HCT116 (cell line): Measurements from ENCODE around the gene WDR64. TPM values are rescaled to one million over a fixed set of nuclear protein-coding genes. Genes with fewer than 3 reads are reported as not detected.

ENCODE experiments used
- ATAC-seq: fragments of 200-7000 bp; cut with Tn5 transposase; 2 replicates; pipeline ENCODE4 v1.9.1; 2020; ENCODE audit warnings: mild to moderate bottlenecking, moderate library complexity
- BruUV-seq: library from RNA; stranded (reverse); fragments of 400-500 nt; replicated peaks from 2 replicates; lab custom pipeline; 2021; lab: Mats Ljungman, UMichigan
- CTCF ChIA-PET: fragments of 300-600 bp; sonication (Branson Sonifier 250); formaldehyde crosslinking; loops from one replicate; lab custom pipeline; 2021; ENCODE audit warnings: antibody characterized with exemption; lab: Charles Lee
- POLR2A ChIA-PET: fragments of 300-600, 350-600 bp; sonication (Branson Sonifier 250); formaldehyde crosslinking; loops from one replicate; lab custom pipeline; 2021; ENCODE audit warnings: antibody characterized with exemption; lab: Charles Lee
- RAD21 ChIA-PET, 2 experiments: fragments of 300-600 bp; sonication (Branson Sonifier 250); formaldehyde crosslinking; loops; one replicate each; lab custom pipeline; 2023; ENCODE audit warnings: low total read pairs in 2 of 2; ENCODE audit not compliant: uncharacterized antibody in 2 of 2, unreplicated experiment in 2 of 2, low non-redundant PET in 1 of 2; lab: Charles Lee
- DNase-seq: peaks from one replicate; pipeline ENCODE4 v3.0.0-alpha.2; 2010; ENCODE audit warnings: low read depth, low spot score
- H2AFZ ChIP-seq: fragments of 200-600 bp; shearing (Covaris generic), sonication (generic); 2 replicates; pipeline ENCODE4 v1.6.1; 2017; ENCODE audit warnings: low read depth, mixed run types, mixed read lengths, antibody characterized with exemption, low read length; ENCODE audit not compliant: poor library complexity, severe bottlenecking
- H3K27ac ChIP-seq: 2 replicates; pipeline ENCODE4 v1.5.1; 2012; ENCODE audit warnings: low read depth, low read length
- H3K27me3 ChIP-seq: fragments of 200-600 bp; sonication (generic); 2 replicates; pipeline ENCODE4 v1.6.1; 2016; ENCODE audit warnings: mixed run types, low read length, mixed read lengths; ENCODE audit not compliant: insufficient read depth
- H3K36me3 ChIP-seq, 2 experiments: fragments of 200-500 bp in 1 of 2; fragments of 200-600 bp in 1 of 2; sonication (Bioruptor generic) in 1 of 2; sonication (generic) in 1 of 2; 2 replicates each; pipeline versions ENCODE4 v1.5.1 to v1.6.1; 2014 to 2016; ENCODE audit warnings: low read length in 2 of 2, inconsistent platforms in 1 of 2, mixed read lengths in 1 of 2, mixed run types in 1 of 2; ENCODE audit not compliant: insufficient read depth in 2 of 2, control insufficient read depth in 1 of 2
- H3K4me1 ChIP-seq, 2 experiments: fragments of 200-600 bp in 1 of 2; sonication (generic) in 1 of 2; 2 replicates each; pipeline versions ENCODE4 v1.5.1 to v1.6.1; 2012 to 2017; ENCODE audit warnings: low read length in 2 of 2, inconsistent platforms in 1 of 2, mild to moderate bottlenecking in 1 of 2, mixed read lengths in 1 of 2, mixed run types in 1 of 2, moderate library complexity in 1 of 2; ENCODE audit not compliant: insufficient read depth in 2 of 2, control insufficient read depth in 1 of 2
- H3K4me2 ChIP-seq: fragments of 200-600 bp; sonication (generic); 2 replicates; pipeline ENCODE4 v1.6.1; 2017; ENCODE audit warnings: mixed run types, low read length, mixed read lengths
- H3K4me3 ChIP-seq, 2 experiments: fragments of 200-600 bp in 1 of 2; sonication (generic) in 1 of 2; replicated peaks in 1 of 2; 2 replicates each; pipeline ENCODE4 v1.5.1; 2011 to 2016; ENCODE audit warnings: low read length in 2 of 2, control low read depth in 1 of 2, low read depth in 1 of 2, mild to moderate bottlenecking in 1 of 2, mixed read lengths in 1 of 2, mixed run types in 1 of 2
- H3K79me2 ChIP-seq: fragments of 200-600 bp; sonication (generic); 2 replicates; pipeline ENCODE4 v1.6.1; 2017; ENCODE audit warnings: mild to moderate bottlenecking, mixed run types, low read length, moderate library complexity, mixed read lengths; ENCODE audit not compliant: insufficient read depth
- H3K9ac ChIP-seq: fragments of 200-600 bp; sonication (generic); 2 replicates; pipeline ENCODE4 v1.6.1; 2016; ENCODE audit warnings: low read length, mixed read lengths
- H3K9me2 ChIP-seq: fragments of 200-600 bp; sonication (generic), shearing (Covaris generic); 2 replicates; pipeline ENCODE4 v1.6.1; 2017; ENCODE audit warnings: mixed run types, mild to moderate bottlenecking, moderate library complexity; ENCODE audit not compliant: insufficient read depth
- H3K9me3 ChIP-seq, 2 experiments: fragments of 200-500 bp in 1 of 2; fragments of 200-600 bp in 1 of 2; sonication (Bioruptor generic) in 1 of 2; sonication (generic) in 1 of 2; 2 replicates each; pipeline ENCODE4 v1.6.1; 2014 to 2017; ENCODE audit warnings: low read length in 2 of 2, mixed read lengths in 2 of 2, inconsistent platforms in 1 of 2, low read depth in 1 of 2, mild to moderate bottlenecking in 1 of 2, mixed run types in 1 of 2, moderate library complexity in 1 of 2; ENCODE audit not compliant: control insufficient read depth in 1 of 2, insufficient read depth in 1 of 2
- H4K20me1 ChIP-seq: fragments of 200-600 bp; sonication (generic), shearing (Covaris generic); 2 replicates; pipeline ENCODE4 v1.6.1; 2017; ENCODE audit warnings: mixed run types, mild to moderate bottlenecking, moderate library complexity; ENCODE audit not compliant: insufficient read depth
- ATF3 ChIP-seq: IDR thresholded peaks from 2 replicates; pipeline ENCODE4 v1.6.1; 2012
- CEBPB ChIP-seq: IDR thresholded peaks from 2 replicates; pipeline ENCODE4 v1.6.1; 2012; ENCODE audit warnings: low read depth
- EGR1 ChIP-seq: IDR thresholded peaks from 2 replicates; pipeline ENCODE4 v1.6.1; 2012; ENCODE audit warnings: low read depth
- ELF1 ChIP-seq: IDR thresholded peaks from 2 replicates; pipeline ENCODE4 v1.6.1; 2012; ENCODE audit warnings: low read depth, borderline replicate concordance
- EZH2phosphoT487 ChIP-seq: fragments of 200-600 bp; IDR thresholded peaks from 2 replicates; pipeline ENCODE4 v1.6.1; 2018; ENCODE audit warnings: antibody characterized with exemption, borderline replicate concordance
- JUND ChIP-seq: IDR thresholded peaks from 2 replicates; pipeline ENCODE4 v1.6.1; 2012
- POLR2A ChIP-seq: IDR thresholded peaks from 2 replicates; pipeline ENCODE4 v1.7.0; 2011; ENCODE audit warnings: borderline replicate concordance; ENCODE audit not compliant: insufficient read depth, insufficient read length; ENCODE audit errors: extremely low read depth
- POLR2AphosphoS5 ChIP-seq: IDR thresholded peaks from 2 replicates; pipeline ENCODE4 v1.6.1; 2011; ENCODE audit warnings: mild to moderate bottlenecking, low read depth, low read length, moderate library complexity
- RAD21 ChIP-seq: IDR thresholded peaks from 2 replicates; pipeline ENCODE4 v1.6.1; 2012; ENCODE audit warnings: low read depth, mild to moderate bottlenecking
- SIN3A ChIP-seq: IDR thresholded peaks from 2 replicates; pipeline ENCODE4 v1.6.1; 2012; ENCODE audit warnings: low read depth
- SP1 ChIP-seq: IDR thresholded peaks from 2 replicates; pipeline ENCODE4 v1.6.1; 2012; ENCODE audit warnings: low read depth
- SRF ChIP-seq: IDR thresholded peaks from 2 replicates; pipeline ENCODE4 v1.6.1; 2012; ENCODE audit warnings: low read depth
- TCF7L2 ChIP-seq: IDR thresholded peaks from 2 replicates; pipeline ENCODE4 v1.7.0; 2011; ENCODE audit warnings: borderline replicate concordance, inconsistent platforms; ENCODE audit not compliant: insufficient read depth, insufficient read length; ENCODE audit errors: extremely low read depth
- YY1 ChIP-seq: IDR thresholded peaks from 2 replicates; pipeline ENCODE4 v1.6.1; 2011; ENCODE audit warnings: low read length, low read depth, moderate library complexity, mild to moderate bottlenecking; ENCODE audit not compliant: insufficient replicate concordance; ENCODE audit errors: extremely low read depth
- ZFX ChIP-seq: fragments of 450-650 bp; IDR thresholded peaks from 2 replicates; pipeline ENCODE4 v1.6.1; 2017
- ZNF274 ChIP-seq: fragments of 200-500 bp; sonication (Bioruptor generic); IDR thresholded peaks from 2 replicates; pipeline ENCODE4 v1.6.1; 2014; ENCODE audit warnings: mild to moderate bottlenecking, low read depth, low read length, inconsistent platforms
- intact Hi-C: fragments of 100-400 bp; cut with micrococcal nuclease; formaldehyde crosslinking; loops from 2 replicates; pipeline ENCODE4 v1.10.0; 2022
- total RNA-seq: library from RNA; stranded (reverse); gene quantifications from one replicate; pipeline ENCODE4 v1.2.1, GENCODE V29; 2021; ENCODE audit not compliant: unreplicated experiment
- TF ChIP-seq, protein P1 (sequence below): IDR thresholded peaks from 2 replicates; pipeline ENCODE4 v1.6.1; 2012
- TF ChIP-seq, protein P2 (sequence below), 3 experiments: fragments of 200-600 bp in 1 of 3; sonication (generic) in 1 of 3; IDR thresholded peaks in 2 of 3; conservative IDR thresholded peaks in 1 of 3; 2 replicates each; pipeline ENCODE4 v1.5.1; 2012 to 2017; ENCODE audit warnings: low read depth in 2 of 3, low read length in 2 of 3, antibody characterized with exemption in 1 of 3, borderline replicate concordance in 1 of 3, control low read depth in 1 of 3, mild to moderate bottlenecking in 1 of 3, mixed read lengths in 1 of 3, mixed run types in 1 of 3, moderate library complexity in 1 of 3; ENCODE audit not compliant: insufficient read depth in 1 of 3
- TF ChIP-seq, protein P3 (sequence below): IDR thresholded peaks from 2 replicates; pipeline ENCODE4 v1.6.1; 2012; ENCODE audit warnings: low read depth

The WDR64 gene
- total RNA-seq, 1 experiment from 2014 or later: not detected

GRCh38 chr1:241724741-241725356 is 72.8 kb downstream of the WDR64 start:
- no peaks in the 10 kb centered on the region for H3K79me2 ChIP-seq
- H3K27ac ChIP-seq: no peak overlapping the region
- no peaks in the 10 kb centered on the region for H3K4me1 ChIP-seq
- POLR2A ChIA-PET: no interaction called here
- no peak overlapping the region for H3K4me2 ChIP-seq
- no peaks in the 10 kb centered on the region for H3K27me3 ChIP-seq
- TF ChIP-seq TCF7L2 (no peak), YY1 (no peak), POLR2AphosphoS5 (no peak), JUND (no peak), RAD21 (no peak), SRF (no peak), ZFX (no peak), EZH2phosphoT487 (no peak), ZNF274 (no peak), ELF1 (no peak), ATF3 (no peak), SP1 (no peak), POLR2A (no peak), SIN3A (no peak), CEBPB (no peak), EGR1 (no peak)
- TF ChIP-seq, protein P1, sequence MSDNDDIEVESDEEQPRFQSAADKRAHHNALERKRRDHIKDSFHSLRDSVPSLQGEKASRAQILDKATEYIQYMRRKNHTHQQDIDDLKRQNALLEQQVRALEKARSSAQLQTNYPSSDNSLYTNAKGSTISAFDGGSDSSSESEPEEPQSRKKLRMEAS: no peak
- TF ChIP-seq, protein P2, sequence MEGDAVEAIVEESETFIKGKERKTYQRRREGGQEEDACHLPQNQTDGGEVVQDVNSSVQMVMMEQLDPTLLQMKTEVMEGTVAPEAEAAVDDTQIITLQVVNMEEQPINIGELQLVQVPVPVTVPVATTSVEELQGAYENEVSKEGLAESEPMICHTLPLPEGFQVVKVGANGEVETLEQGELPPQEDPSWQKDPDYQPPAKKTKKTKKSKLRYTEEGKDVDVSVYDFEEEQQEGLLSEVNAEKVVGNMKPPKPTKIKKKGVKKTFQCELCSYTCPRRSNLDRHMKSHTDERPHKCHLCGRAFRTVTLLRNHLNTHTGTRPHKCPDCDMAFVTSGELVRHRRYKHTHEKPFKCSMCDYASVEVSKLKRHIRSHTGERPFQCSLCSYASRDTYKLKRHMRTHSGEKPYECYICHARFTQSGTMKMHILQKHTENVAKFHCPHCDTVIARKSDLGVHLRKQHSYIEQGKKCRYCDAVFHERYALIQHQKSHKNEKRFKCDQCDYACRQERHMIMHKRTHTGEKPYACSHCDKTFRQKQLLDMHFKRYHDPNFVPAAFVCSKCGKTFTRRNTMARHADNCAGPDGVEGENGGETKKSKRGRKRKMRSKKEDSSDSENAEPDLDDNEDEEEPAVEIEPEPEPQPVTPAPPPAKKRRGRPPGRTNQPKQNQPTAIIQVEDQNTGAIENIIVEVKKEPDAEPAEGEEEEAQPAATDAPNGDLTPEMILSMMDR (IDR thresholded peaks at IDR 0.05 in 2 of 3, conservative IDR thresholded peaks at IDR 0.05 in 1 of 3; ENCODE audit: borderline replicate concordance in 1 of 3, insufficient read depth in 1 of 3, low read depth in 2 of 3, low read length in 2 of 3): no peak
- TF ChIP-seq, protein P3, sequence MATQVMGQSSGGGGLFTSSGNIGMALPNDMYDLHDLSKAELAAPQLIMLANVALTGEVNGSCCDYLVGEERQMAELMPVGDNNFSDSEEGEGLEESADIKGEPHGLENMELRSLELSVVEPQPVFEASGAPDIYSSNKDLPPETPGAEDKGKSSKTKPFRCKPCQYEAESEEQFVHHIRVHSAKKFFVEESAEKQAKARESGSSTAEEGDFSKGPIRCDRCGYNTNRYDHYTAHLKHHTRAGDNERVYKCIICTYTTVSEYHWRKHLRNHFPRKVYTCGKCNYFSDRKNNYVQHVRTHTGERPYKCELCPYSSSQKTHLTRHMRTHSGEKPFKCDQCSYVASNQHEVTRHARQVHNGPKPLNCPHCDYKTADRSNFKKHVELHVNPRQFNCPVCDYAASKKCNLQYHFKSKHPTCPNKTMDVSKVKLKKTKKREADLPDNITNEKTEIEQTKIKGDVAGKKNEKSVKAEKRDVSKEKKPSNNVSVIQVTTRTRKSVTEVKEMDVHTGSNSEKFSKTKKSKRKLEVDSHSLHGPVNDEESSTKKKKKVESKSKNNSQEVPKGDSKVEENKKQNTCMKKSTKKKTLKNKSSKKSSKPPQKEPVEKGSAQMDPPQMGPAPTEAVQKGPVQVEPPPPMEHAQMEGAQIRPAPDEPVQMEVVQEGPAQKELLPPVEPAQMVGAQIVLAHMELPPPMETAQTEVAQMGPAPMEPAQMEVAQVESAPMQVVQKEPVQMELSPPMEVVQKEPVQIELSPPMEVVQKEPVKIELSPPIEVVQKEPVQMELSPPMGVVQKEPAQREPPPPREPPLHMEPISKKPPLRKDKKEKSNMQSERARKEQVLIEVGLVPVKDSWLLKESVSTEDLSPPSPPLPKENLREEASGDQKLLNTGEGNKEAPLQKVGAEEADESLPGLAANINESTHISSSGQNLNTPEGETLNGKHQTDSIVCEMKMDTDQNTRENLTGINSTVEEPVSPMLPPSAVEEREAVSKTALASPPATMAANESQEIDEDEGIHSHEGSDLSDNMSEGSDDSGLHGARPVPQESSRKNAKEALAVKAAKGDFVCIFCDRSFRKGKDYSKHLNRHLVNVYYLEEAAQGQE: no peak
- TF ChIP-seq, all 23 proteins: peak for 0
- Histone ChIP-seq H3K9ac (no peak overlapping the region), H3K9me2 (no peaks in the 10 kb centered on the region), H3K36me3 (no peaks in the 10 kb centered on the region), H4K20me1 (no peaks in the 10 kb centered on the region), H2AFZ (no peak overlapping the region), H3K4me3 (no peak overlapping the region), H3K9me3 (no peaks in the 10 kb centered on the region)
- DNase-seq (no peak), ATAC-seq (no peak)
- BruUV-seq: no TSS peak
- CTCF ChIA-PET: no interaction called here
- RAD21 ChIA-PET: no interaction called here
- intact Hi-C loops: no loop called here
